ENCODE data around the gene ALDH1L2.

Gene ALDH1L2

GRCh38 chr12:105083031-105083430 is 1.2 kb downstream of the ALDH1L2 start:
- no peak for DNase-seq

- DNase-seq: peak; percentile 58
Measured at GRCh38 chr12:105078712-105079570, 5.3 kb downstream of the ALDH1L2 start.

- no peak for DNase-seq
Measured at GRCh38 chr12:105077435-105077834, 6.8 kb downstream of the ALDH1L2 start.

- DNase-seq: no peak
Measured at GRCh38 chr12:105076913-105077312, 7.3 kb downstream of the ALDH1L2 start.

- DNase-seq: peak; percentile 42
Measured at GRCh38 chr12:105076098-105076497, 8.2 kb downstream of the ALDH1L2 start.

GRCh38 chr12:105072888-105073488 is 11.3 kb downstream of the ALDH1L2 start:
- no peak for DNase-seq

- DNase-seq: no peak
Measured at GRCh38 chr12:105071981-105072380, 12.3 kb downstream of the ALDH1L2 start.

- peak; percentile 50 for DNase-seq
Measured at GRCh38 chr12:105069936-105070702, 14.1 kb downstream of the ALDH1L2 start.

GRCh38 chr12:105067511-105068031 is 16.7 kb downstream of the ALDH1L2 start:
- DNase-seq: peak; percentile 56

- peak; percentile 26 for DNase-seq
Measured at GRCh38 chr12:105064564-105065178, 19.6 kb downstream of the ALDH1L2 start.

GRCh38 chr12:105060715-105061378 is 23.4 kb downstream of the ALDH1L2 start:
- no peak for DNase-seq

- DNase-seq: no peak
Measured at GRCh38 chr12:105057174-105057573, 27.1 kb downstream of the ALDH1L2 start.

GRCh38 chr12:105053116-105053572 is 31.1 kb downstream of the ALDH1L2 start:
- peak; percentile 80 for DNase-seq

- no peak for DNase-seq
Measured at GRCh38 chr12:105051981-105052380, 32.3 kb downstream of the ALDH1L2 start.

GRCh38 chr12:105048315-105048714 is 35.9 kb downstream of the ALDH1L2 start:
- no peak for DNase-seq

- no peak for DNase-seq
Measured at GRCh38 chr12:105047308-105047707, 37.0 kb downstream of the ALDH1L2 start.

GRCh38 chr12:105041186-105041585 is 43.1 kb downstream of the ALDH1L2 start:
- no peak for DNase-seq

GRCh38 chr12:105040476-105040875 is 43.8 kb downstream of the ALDH1L2 start:
- DNase-seq: no peak

GRCh38 chr12:105036937-105037649 is 47.2 kb downstream of the ALDH1L2 start:
- DNase-seq: peak; percentile 17

- DNase-seq: no peak
Measured at GRCh38 chr12:105033851-105034250, 50.4 kb downstream of the ALDH1L2 start.

GRCh38 chr12:105032703-105033357 is 51.4 kb downstream of the ALDH1L2 start:
- DNase-seq: no peak
